22Rv1 (cell line): ENCODE data around the gene S100Z.

Experiments used
- ZFX ChIP-seq: fragments of 450-650 bp; IDR thresholded peaks from 2 replicates; pipeline ENCODE4 v1.6.1; 2017; ENCODE audit warnings: antibody characterized with exemption, borderline replicate concordance
- TF ChIP-seq, protein P1 (sequence below): fragments of 450-650 bp; IDR thresholded peaks from 2 replicates; pipeline ENCODE4 v1.5.1; 2017; ENCODE audit warnings: mild to moderate bottlenecking

DNA sequence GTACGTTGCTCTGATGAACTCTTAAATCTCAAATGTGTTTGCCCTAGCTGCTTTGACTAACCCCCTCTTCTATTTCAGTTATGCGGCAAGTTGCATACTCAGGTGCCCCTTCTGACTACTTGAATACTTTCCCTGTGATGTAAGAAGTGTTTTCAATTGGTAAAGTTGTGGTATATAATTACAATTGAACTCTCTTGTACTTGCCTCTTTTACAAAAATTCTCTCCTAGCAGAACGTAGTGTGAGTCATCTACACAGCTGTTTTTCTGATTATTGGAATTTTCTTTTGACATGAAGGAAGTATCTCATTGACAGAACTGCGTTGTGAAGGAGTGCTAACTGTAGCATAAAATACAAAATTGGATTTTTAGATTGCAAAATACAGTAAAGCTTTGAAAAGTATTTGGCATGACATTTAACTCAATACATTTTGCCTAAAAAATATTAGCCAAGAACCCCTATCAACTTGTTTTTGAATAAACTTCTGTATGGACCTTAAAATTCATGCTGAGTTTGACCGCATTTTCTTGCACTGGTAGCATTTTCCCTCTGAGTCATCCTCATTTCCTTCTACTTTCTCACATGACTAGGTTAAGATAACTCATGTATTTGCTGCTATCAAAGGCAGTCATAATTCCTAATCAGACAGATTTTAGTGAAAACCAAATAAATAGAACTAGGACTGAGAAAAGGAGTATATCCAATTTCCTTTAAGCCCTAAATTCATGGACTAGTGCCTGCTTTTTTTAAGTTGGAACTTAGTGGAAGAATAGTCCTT is 109.4 kb downstream of the S100Z start:
- TF ChIP-seq, protein P1, sequence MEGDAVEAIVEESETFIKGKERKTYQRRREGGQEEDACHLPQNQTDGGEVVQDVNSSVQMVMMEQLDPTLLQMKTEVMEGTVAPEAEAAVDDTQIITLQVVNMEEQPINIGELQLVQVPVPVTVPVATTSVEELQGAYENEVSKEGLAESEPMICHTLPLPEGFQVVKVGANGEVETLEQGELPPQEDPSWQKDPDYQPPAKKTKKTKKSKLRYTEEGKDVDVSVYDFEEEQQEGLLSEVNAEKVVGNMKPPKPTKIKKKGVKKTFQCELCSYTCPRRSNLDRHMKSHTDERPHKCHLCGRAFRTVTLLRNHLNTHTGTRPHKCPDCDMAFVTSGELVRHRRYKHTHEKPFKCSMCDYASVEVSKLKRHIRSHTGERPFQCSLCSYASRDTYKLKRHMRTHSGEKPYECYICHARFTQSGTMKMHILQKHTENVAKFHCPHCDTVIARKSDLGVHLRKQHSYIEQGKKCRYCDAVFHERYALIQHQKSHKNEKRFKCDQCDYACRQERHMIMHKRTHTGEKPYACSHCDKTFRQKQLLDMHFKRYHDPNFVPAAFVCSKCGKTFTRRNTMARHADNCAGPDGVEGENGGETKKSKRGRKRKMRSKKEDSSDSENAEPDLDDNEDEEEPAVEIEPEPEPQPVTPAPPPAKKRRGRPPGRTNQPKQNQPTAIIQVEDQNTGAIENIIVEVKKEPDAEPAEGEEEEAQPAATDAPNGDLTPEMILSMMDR, result no peak
- TF ChIP-seq ZFX, result no peak
